Measurements from ENCODE around the gene WDR12.

The WDR12 gene

GRCh38 chr2:202941771-202942170 is 30.3 kb upstream of the WDR12 start:
- WGBS (ENCODE audit: insufficient coverage) = 100% methylated on average over 1 of the region's 4 CpGs
- no peaks in the 10 kb centered on the region for H3K4me1 ChIP-seq (ENCODE audit: control extremely low read depth in 1 of 4, control insufficient read depth in 4 of 4, insufficient read depth in 4 of 4, low read length in 3 of 4)
- POLR2A ChIA-PET = no interaction called here
- no peak overlapping the region for H3K27ac ChIP-seq (ENCODE audit: insufficient read depth in 1 of 2, low read depth in 1 of 2, low read length in 2 of 2, poor library complexity in 1 of 2, severe bottlenecking in 2 of 2)
- peaks cover 2 to 29% (median 4%) of the 10 kb centered on the region in 4 experiments for H3K36me3 ChIP-seq (ENCODE audit: control insufficient read depth in 4 of 4, insufficient read depth in 4 of 4, low read length in 3 of 4)
- no peak overlapping the region for H3K4me3 ChIP-seq (ENCODE audit: control insufficient read depth in 1 of 7, extremely low read depth in 1 of 7, insufficient read depth in 4 of 7, low read depth in 2 of 7, low read length in 6 of 7)
- peaks cover 0 to 11% (median under 1%) of the 10 kb centered on the region in 5 experiments for H3K9me3 ChIP-seq (ENCODE audit: control extremely low read depth in 1 of 5, control insufficient read depth in 4 of 5, insufficient read depth in 2 of 5, low read depth in 1 of 5, low read length in 4 of 5)
- no peaks in the 10 kb centered on the region for H3K27me3 ChIP-seq (replicated peaks in 2 of 5; ENCODE audit: control insufficient read depth in 4 of 5, insufficient read depth in 5 of 5, low read length in 4 of 5)
- CTCF ChIA-PET = interaction anchor here (0.8 kb wide), 1 partner anchor 14 kb away, joined by 3 read pairs; no protein-coding TSS in a partner anchor
- no peak for DNase-seq

GRCh38 chr2:202938960-202939359 is 27.5 kb upstream of the WDR12 start:
- H3K9me3 ChIP-seq (ENCODE audit: control extremely low read depth in 1 of 5, control insufficient read depth in 4 of 5, insufficient read depth in 2 of 5, low read depth in 1 of 5, low read length in 4 of 5) = peaks cover 0 to 4% (median 0%) of the 10 kb centered on the region in 5 experiments
- H3K27ac ChIP-seq (ENCODE audit: insufficient read depth in 1 of 2, low read depth in 1 of 2, low read length in 2 of 2, poor library complexity in 1 of 2, severe bottlenecking in 2 of 2) = no peak overlapping the region
- POLR2A ChIA-PET = no interaction called here
- DNase-seq = no peak
- peaks cover 3 to 24% (median 4%) of the 10 kb centered on the region in 4 experiments for H3K36me3 ChIP-seq (ENCODE audit: control insufficient read depth in 4 of 4, insufficient read depth in 4 of 4, low read length in 3 of 4)
- CTCF ChIA-PET = no interaction called here
- H3K27me3 ChIP-seq (replicated peaks in 2 of 5; ENCODE audit: control insufficient read depth in 4 of 5, insufficient read depth in 5 of 5, low read length in 4 of 5) = no peaks in the 10 kb centered on the region
- no peaks in the 10 kb centered on the region for H3K4me1 ChIP-seq (ENCODE audit: control extremely low read depth in 1 of 4, control insufficient read depth in 4 of 4, insufficient read depth in 4 of 4, low read length in 3 of 4)
- no CpG with 5 or more reads among the region's 3 CpGs for WGBS (ENCODE audit: insufficient coverage)
- H3K4me3 ChIP-seq (ENCODE audit: control insufficient read depth in 1 of 7, extremely low read depth in 1 of 7, insufficient read depth in 4 of 7, low read depth in 2 of 7, low read length in 6 of 7) = no peak overlapping the region

DNA sequence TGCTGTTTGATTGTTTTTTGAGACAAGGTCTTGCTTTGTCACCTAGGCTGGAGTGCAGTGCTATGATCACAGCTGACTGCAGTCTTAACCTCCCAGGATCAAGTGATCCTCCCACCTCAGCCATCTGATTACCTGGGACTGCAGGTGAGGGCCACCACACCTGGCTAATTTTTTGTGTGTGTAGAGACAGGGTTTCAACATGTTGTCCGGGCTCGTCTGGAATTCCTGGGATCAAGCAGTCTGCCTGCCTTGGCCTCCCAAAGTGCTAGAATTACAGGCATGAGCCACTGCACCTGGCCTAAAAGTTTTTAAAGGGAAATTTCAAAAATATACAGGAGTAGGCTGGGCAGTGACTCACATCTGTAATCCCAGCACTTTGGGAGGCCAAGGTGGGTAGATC is 23.0 kb upstream of the WDR12 start:
- ChIA-PET POLR2A (no interaction called here), CTCF (interaction anchor here (1.8 kb wide), 1 partner anchor 9 kb away, joined by 5 read pairs; no protein-coding TSS in a partner anchor)
- Histone ChIP-seq H3K27me3 (replicated peaks in 2 of 5; ENCODE audit: control insufficient read depth in 4 of 5, insufficient read depth in 5 of 5, low read length in 4 of 5) (no peaks in the 10 kb centered on the region), H3K36me3 (ENCODE audit: control insufficient read depth in 4 of 4, insufficient read depth in 4 of 4, low read length in 3 of 4) (peaks cover 4 to 31% (median 4%) of the 10 kb centered on the region in 4 experiments), H3K4me1 (ENCODE audit: control extremely low read depth in 1 of 4, control insufficient read depth in 4 of 4, insufficient read depth in 4 of 4, low read length in 3 of 4) (no peaks in the 10 kb centered on the region), H3K27ac (ENCODE audit: insufficient read depth in 1 of 2, low read depth in 1 of 2, low read length in 2 of 2, poor library complexity in 1 of 2, severe bottlenecking in 2 of 2) (no peak overlapping the region), H3K4me3 (ENCODE audit: control insufficient read depth in 1 of 7, extremely low read depth in 1 of 7, insufficient read depth in 4 of 7, low read depth in 2 of 7, low read length in 6 of 7) (no peak overlapping the region), H3K9me3 (ENCODE audit: control extremely low read depth in 1 of 5, control insufficient read depth in 4 of 5, insufficient read depth in 2 of 5, low read depth in 1 of 5, low read length in 4 of 5) (peaks cover 0 to 4% (median 0%) of the 10 kb centered on the region in 5 experiments)
- WGBS (ENCODE audit: insufficient coverage) = 100% methylated on average over 2 of the region's 2 CpGs
- DNase-seq = no peak

GRCh38 chr2:202933958-202934357 is 22.5 kb upstream of the WDR12 start:
- no peaks in the 10 kb centered on the region for H3K27me3 ChIP-seq (replicated peaks in 2 of 5; ENCODE audit: control insufficient read depth in 4 of 5, insufficient read depth in 5 of 5, low read length in 4 of 5)
- CTCF ChIA-PET = interaction anchor here (0.6 to 1.8 kb wide), 2 partner anchors 9 to 99 kb away, joined by 3 to 5 read pairs; no protein-coding TSS in a partner anchor
- POLR2A ChIA-PET = no interaction called here
- H3K9me3 ChIP-seq (ENCODE audit: control extremely low read depth in 1 of 5, control insufficient read depth in 4 of 5, insufficient read depth in 2 of 5, low read depth in 1 of 5, low read length in 4 of 5) = peaks cover 0 to 4% (median 0%) of the 10 kb centered on the region in 5 experiments
- no CpG with 5 or more reads among the region's 2 CpGs for WGBS (ENCODE audit: insufficient coverage)
- H3K4me3 ChIP-seq (ENCODE audit: control insufficient read depth in 1 of 7, extremely low read depth in 1 of 7, insufficient read depth in 4 of 7, low read depth in 2 of 7, low read length in 6 of 7) = no peak overlapping the region
- H3K27ac ChIP-seq (ENCODE audit: insufficient read depth in 1 of 2, low read depth in 1 of 2, low read length in 2 of 2, poor library complexity in 1 of 2, severe bottlenecking in 2 of 2) = no peak overlapping the region
- peaks cover 2 to 31% (median 4%) of the 10 kb centered on the region in 4 experiments for H3K36me3 ChIP-seq (ENCODE audit: control insufficient read depth in 4 of 4, insufficient read depth in 4 of 4, low read length in 3 of 4)
- no peaks in the 10 kb centered on the region for H3K4me1 ChIP-seq (ENCODE audit: control extremely low read depth in 1 of 4, control insufficient read depth in 4 of 4, insufficient read depth in 4 of 4, low read length in 3 of 4)
- no peak for DNase-seq

DNA sequence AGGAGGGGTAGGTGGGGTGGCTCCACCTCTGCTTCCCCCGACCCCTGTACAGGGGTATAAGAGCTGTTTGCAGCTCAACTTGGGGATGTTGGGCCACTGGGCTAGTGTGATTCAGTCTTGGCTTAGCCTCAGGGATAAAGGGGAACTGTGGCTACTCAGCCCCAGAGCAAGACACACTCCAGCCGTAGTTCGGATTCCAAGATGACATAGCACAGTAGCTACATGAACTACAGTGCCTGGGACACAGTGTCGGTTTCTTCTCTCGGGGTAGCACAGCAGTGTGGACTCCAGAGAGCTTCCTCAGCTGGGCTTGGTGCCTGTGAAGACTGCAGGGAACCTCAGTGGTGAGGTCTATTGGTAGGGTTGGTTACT is 21.7 kb upstream of the WDR12 start:
- Histone ChIP-seq H3K4me3 (ENCODE audit: control insufficient read depth in 1 of 7, extremely low read depth in 1 of 7, insufficient read depth in 4 of 7, low read depth in 2 of 7, low read length in 6 of 7) (no peak overlapping the region), H3K36me3 (ENCODE audit: control insufficient read depth in 4 of 4, insufficient read depth in 4 of 4, low read length in 3 of 4) (peaks cover 2 to 27% (median 3%) of the 10 kb centered on the region in 4 experiments), H3K27me3 (replicated peaks in 2 of 5; ENCODE audit: control insufficient read depth in 4 of 5, insufficient read depth in 5 of 5, low read length in 4 of 5) (no peaks in the 10 kb centered on the region), H3K27ac (ENCODE audit: insufficient read depth in 1 of 2, low read depth in 1 of 2, low read length in 2 of 2, poor library complexity in 1 of 2, severe bottlenecking in 2 of 2) (no peak overlapping the region), H3K9me3 (ENCODE audit: control extremely low read depth in 1 of 5, control insufficient read depth in 4 of 5, insufficient read depth in 2 of 5, low read depth in 1 of 5, low read length in 4 of 5) (peaks cover 0 to 1% (median 0%) of the 10 kb centered on the region in 5 experiments), H3K4me1 (ENCODE audit: control extremely low read depth in 1 of 4, control insufficient read depth in 4 of 4, insufficient read depth in 4 of 4, low read length in 3 of 4) (no peaks in the 10 kb centered on the region)
- WGBS (ENCODE audit: insufficient coverage) = 86% methylated on average over 5 of the region's 5 CpGs
- DNase-seq = no peak
- POLR2A ChIA-PET = no interaction called here
- CTCF ChIA-PET = interaction anchor here (0.8 kb wide), 1 partner anchor 136 kb away, joined by 3 read pairs; no protein-coding TSS in a partner anchor

- Histone ChIP-seq H3K9me3 (ENCODE audit: control extremely low read depth in 1 of 5, control insufficient read depth in 4 of 5, insufficient read depth in 2 of 5, low read depth in 1 of 5, low read length in 4 of 5) (peaks cover 0 to 1% (median 0%) of the 10 kb centered on the region in 5 experiments), H3K27me3 (replicated peaks in 2 of 5; ENCODE audit: control insufficient read depth in 4 of 5, insufficient read depth in 5 of 5, low read length in 4 of 5) (no peaks in the 10 kb centered on the region), H3K36me3 (ENCODE audit: control insufficient read depth in 4 of 4, insufficient read depth in 4 of 4, low read length in 3 of 4) (peaks cover 2 to 32% (median 4%) of the 10 kb centered on the region in 4 experiments), H3K27ac (ENCODE audit: insufficient read depth in 1 of 2, low read depth in 1 of 2, low read length in 2 of 2, poor library complexity in 1 of 2, severe bottlenecking in 2 of 2) (no peak overlapping the region), H3K4me1 (ENCODE audit: control extremely low read depth in 1 of 4, control insufficient read depth in 4 of 4, insufficient read depth in 4 of 4, low read length in 3 of 4) (no peaks in the 10 kb centered on the region), H3K4me3 (ENCODE audit: control insufficient read depth in 1 of 7, extremely low read depth in 1 of 7, insufficient read depth in 4 of 7, low read depth in 2 of 7, low read length in 6 of 7) (no peak overlapping the region)
- CTCF ChIA-PET = interaction anchor here (0.8 kb wide), 1 partner anchor 137 kb away, joined by 3 read pairs; no protein-coding TSS in a partner anchor
- POLR2A ChIA-PET = no interaction called here
- 100% methylated on average over 3 of the region's 3 CpGs for WGBS (ENCODE audit: insufficient coverage)
- no peak for DNase-seq
These were observed 21.1 kb upstream of the WDR12 start for GRCh38 chr2:202932425-202933138.

DNA sequence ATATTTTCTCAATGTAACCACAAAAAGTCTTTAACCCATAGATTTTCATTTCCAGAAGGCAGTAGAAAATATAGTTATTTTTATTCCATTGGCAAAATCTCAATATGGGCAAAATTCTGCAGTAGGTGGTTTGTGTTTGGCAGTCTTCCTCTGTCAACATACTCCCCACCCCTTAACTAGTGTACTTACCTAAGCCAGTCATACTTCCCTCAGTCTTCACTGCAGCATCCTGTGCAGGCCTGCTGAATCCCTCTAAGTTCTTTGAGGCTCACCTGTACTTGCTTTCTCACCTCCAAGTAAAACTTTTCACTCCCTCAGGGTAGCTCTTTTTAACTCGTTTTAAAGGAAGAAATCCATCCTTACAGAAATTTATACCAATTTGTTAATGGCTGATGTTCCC is 7.4 kb upstream of the WDR12 start:
- Histone ChIP-seq H3K36me3 (ENCODE audit: control insufficient read depth in 4 of 4, insufficient read depth in 4 of 4, low read length in 3 of 4) (peaks cover 0 to 19% (median 3%) of the 10 kb centered on the region in 4 experiments), H3K27ac (ENCODE audit: insufficient read depth in 1 of 2, low read depth in 1 of 2, low read length in 2 of 2, poor library complexity in 1 of 2, severe bottlenecking in 2 of 2) (no peak overlapping the region), H3K4me3 (ENCODE audit: control insufficient read depth in 1 of 7, extremely low read depth in 1 of 7, insufficient read depth in 4 of 7, low read depth in 2 of 7, low read length in 6 of 7) (no peak overlapping the region), H3K4me1 (ENCODE audit: control extremely low read depth in 1 of 4, control insufficient read depth in 4 of 4, insufficient read depth in 4 of 4, low read length in 3 of 4) (no peaks in the 10 kb centered on the region), H3K9me3 (ENCODE audit: control extremely low read depth in 1 of 5, control insufficient read depth in 4 of 5, insufficient read depth in 2 of 5, low read depth in 1 of 5, low read length in 4 of 5) (peaks cover 0 to 3% (median 0%) of the 10 kb centered on the region in 5 experiments), H3K27me3 (replicated peaks in 2 of 5; ENCODE audit: control insufficient read depth in 4 of 5, insufficient read depth in 5 of 5, low read length in 4 of 5) (no peaks in the 10 kb centered on the region)
- ChIA-PET CTCF (interaction anchor here (1.1 kb wide), 1 partner anchor 237 kb away, joined by 3 read pairs; no protein-coding TSS in a partner anchor), POLR2A (no interaction called here)
- DNase-seq = no peak
- WGBS (ENCODE audit: insufficient coverage) = no CpG with 5 or more reads among the region's 1 CpG
